ENCODE data around the gene DNAJC5.

GRCh38 chr20:63895202-63895951 lies 451 bp downstream of the DNAJC5 start:
- no peak for TF ChIP-seq CREB1 (IDR thresholded peaks at IDR 0.05)
- no peak for TF ChIP-seq CREB1 (CRISPR knock-in tag; IDR thresholded peaks at IDR 0.05)
- no peak for TF ChIP-seq HMGXB4 (CRISPR knock-in tag; IDR thresholded peaks at IDR 0.05)
- TF ChIP-seq ZNF280A (IDR thresholded peaks at IDR 0.05; ENCODE audit: low read depth, partially characterized antibody): no peak
- no peak for TF ChIP-seq MAX (CRISPR knock-in tag; IDR thresholded peaks at IDR 0.05)
